ENCODE measurements around the gene GFOD1. TPM values are rescaled to one million over a fixed set of nuclear protein-coding genes. Genes with fewer than 3 reads are reported as not detected.

Gene GFOD1
- polyA plus RNA-seq, 4 donors, result 1.6 to 2.5 (median 1.8) TPM

GRCh38 chr6:13384966-13385365, 102.4 kb downstream of the GFOD1 start:
- no peak for DNase-seq (ENCODE audit: low read depth in 4 of 4, low spot score in 3 of 4)

DNA sequence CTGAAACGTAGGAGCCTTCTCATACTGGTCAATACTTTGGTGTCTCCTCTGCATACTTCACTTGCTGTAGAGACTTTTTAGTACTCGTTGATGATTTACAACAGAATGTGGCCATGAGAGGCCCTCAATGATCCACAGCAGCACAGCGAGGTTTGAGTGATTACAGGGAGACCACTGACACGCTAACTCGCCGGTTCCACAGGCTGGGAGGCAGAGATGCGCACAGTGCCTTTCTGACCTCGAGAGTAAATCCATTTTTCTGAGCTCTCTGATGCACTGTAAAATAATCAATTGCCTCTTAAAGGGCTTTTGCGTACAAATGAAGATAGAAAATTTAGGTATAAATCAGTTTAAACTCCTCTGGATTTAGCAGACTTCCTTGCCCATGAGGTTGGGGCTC, 102.9 kb downstream of the GFOD1 start:
- DNase-seq (ENCODE audit: low read depth in 4 of 4, low spot score in 3 of 4), result no peak

- peak in 2 of 4 donors; percentile 38 to 41 for DNase-seq (ENCODE audit: low read depth in 4 of 4, low spot score in 3 of 4)
These were observed 103.9 kb downstream of the GFOD1 start for GRCh38 chr6:13383328-13384163.

DNA sequence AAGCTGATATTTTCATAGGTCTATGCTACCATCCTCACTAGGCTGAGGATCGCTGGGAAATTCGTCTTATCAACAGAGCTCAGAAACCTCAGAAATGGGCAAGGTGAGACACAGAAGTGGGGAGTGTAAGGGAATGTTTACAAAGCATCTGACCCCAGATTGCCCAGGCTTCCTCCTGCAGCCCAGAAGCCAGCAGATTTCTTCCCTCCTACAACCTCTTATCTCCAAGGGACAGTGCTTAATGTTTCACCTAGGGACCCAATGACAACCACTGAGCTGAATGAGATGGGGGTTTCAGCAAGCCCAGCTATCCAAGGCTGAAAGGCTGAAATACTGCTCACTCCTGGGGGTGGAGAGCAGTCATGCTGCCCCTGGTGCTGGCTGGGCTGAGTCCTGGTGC, 106.6 kb downstream of the GFOD1 start:
- DNase-seq (ENCODE audit: low read depth in 4 of 4, low spot score in 3 of 4), result no peak

DNA sequence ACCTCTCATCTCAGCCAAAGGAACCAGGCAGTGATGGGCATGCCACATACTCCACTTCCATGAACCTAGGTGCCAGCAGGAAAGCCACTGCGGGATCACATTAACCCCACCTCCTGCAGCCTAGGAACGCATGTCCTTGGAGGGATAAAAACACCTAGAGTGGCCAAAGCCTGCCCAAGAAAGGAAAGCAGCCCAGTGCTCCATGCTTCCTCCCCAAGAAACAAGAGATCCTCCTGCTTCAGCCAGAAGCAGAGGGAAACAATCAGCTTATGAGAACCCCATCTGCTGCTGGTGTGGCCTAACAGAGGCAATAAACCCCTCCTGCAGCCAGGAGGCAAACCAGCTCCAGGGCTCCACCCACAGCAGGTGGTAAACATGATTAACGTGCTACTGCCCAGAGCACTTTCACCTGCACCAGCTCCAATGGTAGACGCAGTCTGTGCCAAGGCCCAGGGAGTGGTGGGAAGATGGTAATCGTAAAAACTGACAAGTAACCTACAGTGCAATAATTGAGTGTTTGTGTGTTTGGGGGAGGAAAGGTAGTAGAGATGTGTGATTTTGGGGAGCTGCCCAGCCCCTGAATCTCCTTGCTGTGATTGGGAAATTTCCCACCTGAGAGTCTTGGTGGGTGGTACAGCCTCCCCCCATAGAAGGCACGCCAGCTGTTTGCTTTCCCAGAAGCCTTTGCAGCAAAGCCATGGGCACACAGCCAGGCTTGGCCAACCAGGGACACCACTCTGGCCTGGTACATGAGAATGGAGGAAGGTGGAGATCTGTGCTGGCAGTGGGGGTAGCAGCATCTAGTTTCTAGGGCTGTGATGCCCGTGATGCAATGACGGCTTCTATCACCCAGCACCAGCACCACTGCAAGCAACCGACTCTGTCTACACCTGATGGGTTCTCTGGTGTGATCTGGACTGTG, 108.5 kb downstream of the GFOD1 start:
- no peak for DNase-seq (ENCODE audit: low read depth in 4 of 4, low spot score in 3 of 4)

DNA sequence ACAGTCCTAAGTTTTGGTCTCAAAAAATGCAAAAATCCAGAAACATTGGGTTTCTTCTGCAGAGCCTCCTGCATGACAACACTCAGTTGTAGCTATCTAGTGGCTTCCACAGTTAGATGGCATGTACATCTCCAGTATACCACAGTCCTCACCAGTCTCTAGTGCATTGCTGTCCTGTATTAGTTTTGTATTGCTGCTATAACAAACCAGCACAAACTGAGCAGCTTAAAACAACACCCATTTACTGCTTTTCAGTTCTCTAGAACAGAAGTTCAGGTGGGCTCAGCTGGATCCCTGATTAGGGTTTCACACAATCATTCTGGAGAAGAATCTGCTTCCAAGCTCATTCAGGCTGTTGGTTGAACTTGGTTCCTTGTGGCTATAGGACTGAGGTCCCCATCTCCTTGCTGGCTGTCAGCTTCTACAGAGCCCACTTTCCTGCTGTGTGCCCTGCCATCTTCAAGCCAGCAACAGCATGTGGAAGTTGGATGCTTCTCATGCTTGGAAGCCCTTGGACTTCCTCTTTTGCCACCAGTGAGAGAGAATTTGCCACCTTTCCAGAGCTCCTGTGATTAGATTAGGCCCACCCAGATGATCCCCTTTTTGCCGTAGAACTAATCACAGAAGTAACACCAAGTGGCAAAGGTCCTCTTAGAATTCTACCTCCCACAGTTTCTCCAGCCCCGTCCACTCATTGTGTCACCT, 110.2 kb downstream of the GFOD1 start:
- DNase-seq (ENCODE audit: low read depth in 4 of 4, low spot score in 3 of 4), result no peak

GRCh38 chr6:13375360-13375878, 112.0 kb downstream of the GFOD1 start:
- DNase-seq (ENCODE audit: low read depth in 4 of 4, low spot score in 3 of 4), result no peak

DNA sequence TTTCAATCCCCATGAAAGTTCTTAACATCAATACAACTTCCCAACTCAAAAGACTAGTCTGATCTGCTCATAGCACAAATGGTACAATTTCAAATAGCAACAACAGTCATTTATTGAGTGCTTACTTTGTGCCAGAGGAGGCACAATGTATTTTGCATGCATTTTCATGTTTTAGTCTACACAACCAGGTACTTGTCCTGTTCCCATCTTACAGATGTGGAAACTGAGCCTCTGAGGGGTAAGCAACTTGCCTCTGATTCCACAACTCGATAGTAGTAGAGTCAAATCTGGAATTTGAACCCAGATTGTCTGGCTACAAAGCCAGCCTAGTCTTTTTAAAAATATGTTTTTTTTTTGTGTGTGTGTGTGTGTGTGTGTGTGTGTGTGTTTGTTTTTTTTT, 113.5 kb downstream of the GFOD1 start:
- no peak for DNase-seq (ENCODE audit: low read depth in 4 of 4, low spot score in 3 of 4)

DNA sequence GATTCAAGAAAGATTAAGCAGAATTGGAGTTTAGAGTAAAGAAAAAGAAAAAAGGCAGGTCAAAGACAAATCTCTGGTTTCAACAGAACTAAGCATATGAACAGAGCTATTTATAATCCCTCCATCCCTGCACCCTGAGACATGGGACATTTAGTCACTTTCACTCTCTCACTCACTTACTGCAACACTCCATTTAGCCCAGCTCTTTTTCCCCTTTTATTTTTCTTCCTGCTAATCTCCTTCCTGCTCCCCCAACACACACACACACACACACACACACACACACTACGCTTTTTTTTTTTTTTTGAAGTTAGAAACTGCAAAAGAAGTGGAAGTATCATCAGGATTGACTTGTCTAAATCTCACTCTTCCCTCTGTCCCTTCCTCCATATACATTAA, 113.9 kb downstream of the GFOD1 start:
- DNase-seq (ENCODE audit: low read depth in 4 of 4, low spot score in 3 of 4), result no peak

DNA sequence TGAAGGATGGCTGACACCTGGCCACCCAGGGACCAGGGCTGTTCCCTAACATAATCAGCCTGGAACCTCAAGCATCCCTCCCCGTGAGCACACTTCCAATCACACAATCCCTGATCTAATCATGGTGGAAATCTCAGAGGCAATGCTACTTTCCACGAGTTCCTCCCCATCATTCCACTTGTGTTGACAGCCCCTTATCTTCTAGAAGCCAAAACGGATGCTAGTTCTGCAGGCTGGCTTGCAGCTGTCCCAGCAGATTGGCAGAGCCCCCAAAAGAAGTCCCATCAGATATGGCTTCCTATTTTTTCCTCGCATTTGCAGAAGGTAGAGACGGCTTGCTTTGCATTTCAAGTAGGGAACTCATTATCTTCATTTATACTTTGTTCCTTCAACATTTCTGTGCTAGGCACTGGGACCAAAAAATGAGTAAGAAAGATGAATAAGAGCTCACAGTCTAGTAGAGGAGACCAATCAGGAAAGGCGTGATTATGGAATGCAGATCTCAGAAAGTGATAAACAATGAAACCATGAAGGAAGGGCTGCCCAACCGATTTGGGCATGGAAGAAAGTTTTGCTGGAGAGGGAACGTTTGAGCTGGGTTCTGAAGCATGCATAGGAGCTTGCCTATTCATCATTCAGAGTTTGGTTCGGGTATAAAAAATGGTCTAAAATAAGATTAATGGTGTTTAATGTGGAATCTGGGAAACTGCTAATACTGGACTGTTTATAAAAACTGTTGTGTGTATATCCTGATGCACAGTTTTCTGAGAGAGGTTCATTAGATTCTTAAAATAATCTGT, 114.5 kb downstream of the GFOD1 start:
- DNase-seq (ENCODE audit: low read depth in 4 of 4, low spot score in 3 of 4), result no peak

DNA sequence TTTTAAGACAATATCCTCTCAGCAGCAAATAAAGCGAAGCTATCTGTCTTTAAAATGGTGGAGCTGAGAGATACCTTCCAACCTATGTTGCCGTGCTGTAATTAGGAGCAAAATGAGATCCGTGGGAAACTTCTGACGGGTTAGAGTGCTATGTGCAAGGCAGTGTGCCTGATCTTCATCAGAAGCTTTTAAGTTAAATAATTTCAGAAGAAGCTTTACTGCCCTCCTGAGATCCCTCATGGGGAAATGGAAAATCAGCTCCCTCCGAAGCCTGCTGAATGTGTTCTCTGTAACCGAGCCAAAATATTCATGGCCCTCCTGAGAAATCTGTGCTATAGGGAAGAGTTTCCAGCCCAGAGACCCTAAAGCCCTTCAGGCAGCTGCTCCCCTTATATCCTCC, 115.3 kb downstream of the GFOD1 start:
- DNase-seq (ENCODE audit: low read depth in 4 of 4, low spot score in 3 of 4), result no peak

DNA sequence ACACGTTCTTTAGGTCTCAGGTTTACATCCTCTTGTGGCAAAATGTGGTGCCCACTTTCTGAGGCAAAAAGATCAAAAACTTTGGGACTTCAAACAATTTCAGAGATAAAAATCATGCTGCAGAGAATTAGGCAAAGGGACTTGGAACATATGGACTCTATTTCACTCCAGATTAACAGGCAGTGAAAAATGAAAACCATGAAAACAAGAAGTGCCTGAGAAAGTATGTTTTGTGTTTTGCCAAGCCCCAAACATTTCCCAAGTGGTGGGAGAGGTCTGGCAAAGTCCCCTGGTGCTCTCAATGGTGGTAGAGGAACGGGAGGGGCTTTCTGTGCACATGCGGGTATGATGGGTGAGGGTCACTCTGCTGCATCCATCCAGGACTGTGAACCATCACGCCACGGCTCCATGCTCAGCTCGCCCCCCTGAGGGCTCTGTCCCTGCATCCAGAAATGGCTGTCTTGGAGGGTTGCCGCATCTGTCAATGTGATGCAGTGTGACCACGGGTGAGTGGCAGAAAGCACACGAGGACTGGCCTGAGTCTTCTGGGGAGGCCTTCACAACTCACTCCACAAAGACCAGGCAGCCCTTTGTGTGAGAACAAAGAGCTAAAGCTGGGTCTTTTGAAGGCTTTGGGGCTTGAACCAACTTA, 115.9 kb downstream of the GFOD1 start:
- DNase-seq (ENCODE audit: low read depth in 4 of 4, low spot score in 3 of 4), result no peak

DNA sequence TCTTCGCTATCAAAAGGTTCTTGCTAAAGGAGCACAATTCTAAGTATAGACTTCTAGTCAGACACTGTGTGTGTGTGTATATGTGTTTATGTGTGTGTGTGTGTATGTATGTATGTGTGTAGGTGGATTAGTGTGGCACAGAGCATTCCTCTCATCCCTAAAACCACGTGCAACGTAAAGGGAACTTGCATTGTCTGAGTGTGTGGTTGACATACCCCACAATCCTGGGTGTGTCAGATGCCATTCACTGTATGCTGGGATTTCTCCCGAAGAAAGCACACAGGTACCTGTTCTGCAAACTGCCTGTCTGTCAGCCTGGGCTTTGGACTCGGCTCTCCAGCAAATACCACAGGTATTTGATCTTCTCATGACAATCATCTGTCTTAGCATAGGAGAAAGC, 116.8 kb downstream of the GFOD1 start:
- DNase-seq (ENCODE audit: low read depth in 4 of 4, low spot score in 3 of 4), result no peak

DNA sequence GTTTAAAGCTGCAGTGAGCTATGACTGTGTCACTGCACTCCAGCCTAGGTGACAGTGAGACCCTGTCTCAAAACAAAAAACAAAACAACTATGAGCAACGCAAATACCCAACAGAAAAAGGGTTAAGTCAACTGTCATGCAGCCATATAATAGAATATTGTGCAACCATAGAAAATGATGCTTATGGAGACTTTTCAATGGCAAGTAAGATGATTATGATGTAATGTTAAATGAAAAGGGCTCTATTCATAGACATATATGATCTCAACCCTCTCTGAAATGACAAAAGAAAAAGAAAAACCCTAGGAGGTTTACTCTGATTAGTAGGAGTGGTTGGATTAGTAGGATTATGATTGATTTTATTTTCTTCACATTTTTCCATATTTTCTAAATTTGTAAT, 117.8 kb downstream of the GFOD1 start:
- DNase-seq (ENCODE audit: low read depth in 4 of 4, low spot score in 3 of 4), result no peak

- DNase-seq (ENCODE audit: low read depth in 4 of 4, low spot score in 3 of 4), result no peak
These were observed 118.7 kb downstream of the GFOD1 start for GRCh38 chr6:13368731-13369115.

- no peak for DNase-seq (ENCODE audit: low read depth in 4 of 4, low spot score in 3 of 4)
These were observed 119.2 kb downstream of the GFOD1 start for GRCh38 chr6:13368079-13368730.

DNA sequence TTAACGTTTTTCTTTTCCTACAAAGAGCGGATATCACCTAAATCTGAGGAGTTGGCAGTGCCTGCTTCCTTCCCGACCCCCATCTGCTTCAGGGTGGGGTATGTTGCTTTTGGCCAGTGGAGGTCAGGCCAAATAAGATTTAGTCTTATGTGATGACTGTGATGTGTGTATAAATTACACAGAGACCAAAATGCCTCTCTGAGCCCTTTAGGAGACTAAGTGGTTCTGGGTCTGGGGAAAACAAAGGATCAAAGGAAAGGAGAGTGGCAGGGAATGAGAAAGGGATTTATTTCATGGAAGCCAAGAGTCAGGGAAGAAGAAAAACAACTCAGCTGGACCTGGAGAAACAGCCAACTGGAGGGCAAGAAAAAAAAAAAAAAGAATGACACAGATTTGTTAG, 120.0 kb downstream of the GFOD1 start:
- no peak for DNase-seq (ENCODE audit: low read depth in 4 of 4, low spot score in 3 of 4)

DNA sequence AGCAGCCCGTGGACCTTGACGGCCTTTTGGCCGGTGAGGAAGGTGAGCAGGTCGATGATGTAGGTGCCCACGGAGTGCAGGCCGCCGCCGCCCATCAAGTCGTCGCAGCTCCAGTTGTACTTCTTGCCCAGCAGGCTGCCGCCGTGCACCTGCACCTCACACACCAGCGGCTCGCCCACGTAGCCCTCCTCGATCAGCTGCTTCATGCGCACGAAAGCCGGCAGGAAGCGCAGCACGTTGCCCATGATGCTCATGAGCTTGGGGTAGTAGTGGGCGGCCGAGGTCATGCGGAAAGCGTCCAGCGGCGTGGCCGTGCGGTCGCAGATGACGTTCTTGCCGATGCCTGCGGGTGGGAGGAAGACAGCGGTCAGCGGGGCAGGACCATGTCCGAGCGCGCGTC, 122.1 kb downstream of the GFOD1 start:
- DNase-seq (ENCODE audit: low read depth in 4 of 4, low spot score in 3 of 4), result no peak

DNA sequence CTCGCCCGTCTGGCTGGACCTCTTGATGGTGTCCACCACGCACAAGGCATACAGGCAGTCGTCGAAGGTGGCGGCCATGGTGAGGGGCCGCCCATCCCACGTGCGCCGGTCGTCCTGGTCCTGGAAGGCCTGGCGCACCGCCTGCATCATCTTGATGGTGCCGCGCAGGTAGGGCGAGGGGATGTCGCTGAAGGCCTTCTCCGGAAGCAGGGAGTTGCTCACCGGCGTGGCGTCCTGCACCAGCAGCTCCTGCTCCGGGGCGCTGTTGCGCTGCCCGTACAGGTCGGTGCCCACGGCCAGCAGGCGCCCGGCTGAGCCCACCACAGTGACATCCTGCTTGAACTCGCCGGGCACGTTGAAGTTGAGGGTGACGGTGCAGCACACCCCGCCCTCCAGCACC, 122.6 kb downstream of the GFOD1 start:
- no peak for DNase-seq (ENCODE audit: low read depth in 4 of 4, low spot score in 3 of 4)
